Prostate gland (tissue), 2 donors: ENCODE results near the gene ST6GAL1.
A peak's percentile ranks its signal among the peaks of the same experiment; 100 is the strongest.

Experiments
- CTCF ChIP-seq, 4 experiments: fragments of 200-600 bp in 2 of 4; fragments of 450-650 bp in 2 of 4; sonication (generic) in 2 of 4; IDR thresholded peaks; 1 replicate in 3 of 4; 2 replicates in 1 of 4; pipeline ENCODE4 v1.5.1; 2016 to 2019; ENCODE audit warnings: antibody characterized with exemption in 4 of 4, mild to moderate bottlenecking in 2 of 4, moderate library complexity in 2 of 4
- POLR2A ChIP-seq: fragments of 450-650 bp; IDR thresholded peaks from one replicate; pipeline ENCODE4 v1.6.1; 2016; ENCODE audit warnings: antibody characterized with exemption, mild to moderate bottlenecking
- POLR2AphosphoS5 ChIP-seq: sonication (generic); formaldehyde crosslinking; IDR thresholded peaks from one replicate; pipeline ENCODE4 v1.6.1; 2017; ENCODE audit warnings: antibody characterized with exemption

DNA sequence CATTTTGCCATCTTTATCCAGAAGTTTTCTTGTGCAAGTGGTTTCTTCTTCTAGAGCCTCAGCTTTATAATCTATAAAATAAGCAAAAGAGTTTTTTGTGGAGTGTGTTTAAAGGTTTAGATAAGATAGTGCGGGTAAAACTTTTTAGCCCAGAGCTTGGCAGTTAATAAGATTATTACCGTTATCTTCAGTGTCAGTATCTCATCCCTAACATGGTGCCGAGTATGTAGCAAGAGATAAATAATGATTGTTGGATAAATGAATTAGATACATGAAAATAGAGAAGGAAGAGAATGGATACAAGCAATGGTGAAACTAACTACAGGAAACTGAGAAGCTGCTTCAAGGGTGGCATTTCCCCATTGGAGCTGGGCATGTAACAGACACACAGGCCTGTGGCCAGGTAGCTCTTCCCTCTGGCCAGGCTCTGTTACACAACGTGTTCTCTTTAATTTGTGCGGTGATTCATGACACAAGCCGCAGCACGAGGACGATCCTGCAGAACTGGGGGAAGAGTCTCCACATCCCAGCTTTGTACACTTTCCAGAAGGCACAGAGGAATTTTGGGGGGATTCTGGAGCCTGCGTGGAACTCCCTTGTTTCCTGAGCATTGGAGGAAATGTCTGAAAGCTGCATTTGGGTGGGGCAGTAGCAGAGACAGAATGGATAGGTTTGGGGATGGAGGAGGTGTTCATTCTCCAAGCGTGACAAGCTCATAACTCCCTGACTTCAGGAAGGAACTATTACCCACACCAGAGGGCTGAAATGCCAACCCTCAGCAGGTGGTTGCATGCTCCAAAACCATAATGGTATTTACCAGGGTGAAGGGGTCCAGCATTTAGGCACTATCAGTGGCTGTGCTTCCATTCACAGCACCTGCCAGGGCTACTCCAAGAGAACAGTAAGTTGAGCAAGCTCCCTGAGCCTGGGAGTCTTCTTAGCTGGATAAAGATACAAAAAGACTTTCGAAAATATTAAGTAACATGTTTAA lies 14.2 kb upstream of the ST6GAL1 start:
- TF ChIP-seq CTCF (IDR thresholded peaks at IDR 0.05) (no peak), POLR2A (no peak), POLR2AphosphoS5 (peak; percentile 60)
